Measurements from ENCODE around the gene IGDCC3. TPM values are rescaled to one million over a fixed set of nuclear protein-coding genes. Genes with fewer than 3 reads are reported as not detected.
"Not testable (repeated sequence)": the region's sequence is repeated elsewhere in the genome, so short reads cannot be mapped to it uniquely, and the experiment has no call there.

IGDCC3 gene
- total RNA-seq, 6 experiments from 2014 or later, result not detected

GRCh38 chr15:65399001-65399706 lies 21.4 kb upstream of the IGDCC3 start:
- no peak for TF ChIP-seq CTCF (IDR thresholded peaks at IDR 0.05)
- Mint-ChIP-seq H3K27ac (no peak overlapping the region), H3K36me3 (ENCODE audit: low read depth) (no peaks in the 10 kb centered on the region), H3K4me3 (no peak overlapping the region), H3K27me3 (ENCODE audit: insufficient read depth) (peaks cover 36% of the 10 kb centered on the region), H3K4me1 (ENCODE audit: low read depth) (0 out of 2 replicates have a peak, but pooled peaks cover 6% of the 10 kb centered on the region), H3K9me3 (no peaks in the 10 kb centered on the region)
- DNase-seq, result no peak

- peaks cover 36% of the 10 kb centered on the region for H3K27me3 Mint-ChIP-seq (ENCODE audit: insufficient read depth)
- H3K27ac Mint-ChIP-seq; H3K36me3 Mint-ChIP-seq (ENCODE audit: low read depth); H3K4me3 Mint-ChIP-seq; DNase-seq; H3K4me1 Mint-ChIP-seq (ENCODE audit: low read depth); H3K9me3 Mint-ChIP-seq: not testable (repeated sequence)
Observed at GRCh38 chr15:65398486-65398885, 20.7 kb upstream of the IGDCC3 start.

- Mint-ChIP-seq H3K27me3 (ENCODE audit: insufficient read depth) (peaks cover 32% of the 10 kb centered on the region), H3K36me3 (ENCODE audit: low read depth) (no peaks in the 10 kb centered on the region), H3K27ac (no peak overlapping the region), H3K4me1 (ENCODE audit: low read depth) (0 out of 2 replicates have a peak, but pooled peaks cover 6% of the 10 kb centered on the region), H3K4me3 (no peak overlapping the region), H3K9me3 (no peaks in the 10 kb centered on the region)
- no peak for TF ChIP-seq CTCF (IDR thresholded peaks at IDR 0.05)
- no peak for DNase-seq
Observed at GRCh38 chr15:65396965-65397317, 19.1 kb upstream of the IGDCC3 start.

DNA sequence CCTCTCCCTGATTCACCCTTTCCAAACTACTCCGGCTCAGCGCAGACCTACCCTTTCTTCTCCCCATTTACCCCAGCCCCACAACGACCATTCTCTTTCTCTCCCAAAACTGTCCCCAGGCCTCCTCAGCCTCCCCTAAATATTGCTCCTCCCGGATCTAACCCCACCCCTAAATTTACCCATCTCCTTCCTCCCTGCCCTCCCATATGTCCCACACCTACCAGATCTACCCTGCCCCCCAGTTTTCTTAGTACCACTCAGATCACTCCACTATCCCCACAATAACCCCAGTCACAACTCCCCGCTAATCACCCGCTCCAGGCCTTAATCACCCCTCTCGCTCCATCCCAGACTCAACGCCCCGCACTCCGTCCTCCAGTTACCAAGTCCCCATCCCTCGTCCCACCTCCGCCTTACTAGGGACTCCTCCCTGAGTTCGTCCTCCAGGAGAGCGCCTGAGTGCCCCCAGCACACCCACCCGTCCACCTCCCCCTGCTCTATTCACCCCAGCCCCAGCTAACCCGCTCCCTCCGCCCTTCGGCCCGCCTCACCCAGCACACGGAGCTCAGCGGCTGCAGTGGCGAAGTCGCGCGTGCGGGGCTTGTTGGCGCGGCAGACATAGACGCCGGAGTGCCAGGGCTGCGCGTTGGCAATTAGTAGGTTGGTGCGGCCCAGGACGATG lies 18.6 kb upstream of the IGDCC3 start:
- TF ChIP-seq CTCF (IDR thresholded peaks at IDR 0.05), result no peak
- Mint-ChIP-seq H3K9me3 (no peaks in the 10 kb centered on the region), H3K27me3 (ENCODE audit: insufficient read depth) (peaks cover 34% of the 10 kb centered on the region), H3K4me3 (no peak overlapping the region), H3K36me3 (ENCODE audit: low read depth) (no peaks in the 10 kb centered on the region), H3K4me1 (ENCODE audit: low read depth) (0 out of 2 replicates have a peak, but pooled peaks cover 6% of the 10 kb centered on the region), H3K27ac (no peak overlapping the region)
- DNase-seq, result no peak

DNA sequence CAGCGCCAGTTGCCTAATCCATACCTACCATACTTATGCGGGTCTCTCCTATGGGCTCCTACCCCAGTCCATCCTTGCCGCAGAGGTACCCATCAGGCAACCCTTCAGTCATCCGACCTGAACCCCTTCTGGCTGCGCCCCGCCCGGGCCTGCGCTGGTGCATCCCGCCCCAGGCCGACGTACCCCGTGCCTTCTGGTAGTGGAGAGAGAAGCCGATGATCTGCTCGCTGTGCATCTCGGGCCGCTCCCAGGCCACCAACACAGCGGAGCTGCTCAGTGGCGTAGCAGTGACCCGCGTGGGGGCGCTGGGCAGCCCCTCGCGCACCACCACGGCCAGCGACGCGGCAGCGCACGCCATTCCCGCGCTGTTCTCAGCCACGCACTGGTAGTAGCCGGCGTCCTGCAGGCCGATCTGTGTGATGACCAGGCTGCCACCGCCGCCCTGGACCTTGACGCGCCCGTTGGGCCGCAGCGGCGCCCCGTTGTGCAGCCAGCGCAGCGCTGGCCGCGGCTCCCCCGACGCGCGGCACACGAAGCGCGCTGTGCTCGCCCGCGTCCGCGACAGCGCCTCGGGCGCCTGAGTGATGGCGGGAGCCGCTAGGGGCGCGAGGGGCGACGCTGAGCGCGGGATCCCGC lies 17.9 kb upstream of the IGDCC3 start:
- no peaks in the 10 kb centered on the region for H3K36me3 Mint-ChIP-seq (ENCODE audit: low read depth)

More for the DNA sequence above, 17.9 kb upstream of the IGDCC3 start:
- no peaks in the 10 kb centered on the region for H3K9me3 Mint-ChIP-seq
- no peak for TF ChIP-seq CTCF (IDR thresholded peaks at IDR 0.05)
- peaks cover 41% of the 10 kb centered on the region for H3K27me3 Mint-ChIP-seq (ENCODE audit: insufficient read depth)
- no peak overlapping the region for H3K4me3 Mint-ChIP-seq
- no peak for DNase-seq
- H3K4me1 Mint-ChIP-seq (ENCODE audit: low read depth), result 0 out of 2 replicates have a peak, but pooled peaks cover 2% of the 10 kb centered on the region
- no peak overlapping the region for H3K27ac Mint-ChIP-seq

All from HFFc6 (cell line).